ENCODE measurements around the gene VIPR2.

DNA sequence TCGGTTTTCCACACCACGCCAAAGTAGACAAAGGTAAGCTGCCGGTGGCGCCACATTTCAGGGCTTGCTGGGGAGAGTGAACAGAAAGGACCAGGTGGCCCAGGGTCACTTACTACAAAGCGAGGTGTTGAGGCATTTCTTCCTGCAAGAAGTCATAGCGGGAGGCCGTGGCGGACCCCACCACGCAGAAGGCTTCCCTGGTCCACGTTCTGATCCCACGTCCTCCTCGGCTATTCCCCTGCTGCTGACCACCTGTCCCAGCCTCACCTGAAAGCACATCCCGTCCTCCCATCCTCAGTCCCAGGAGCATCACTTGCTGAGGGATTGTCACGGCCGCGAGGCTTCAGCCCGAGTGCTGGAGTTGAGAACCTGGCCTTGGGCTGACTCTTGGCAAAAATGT is 149.2 kb downstream of the VIPR2 start:
- TF ChIP-seq, protein P1, sequence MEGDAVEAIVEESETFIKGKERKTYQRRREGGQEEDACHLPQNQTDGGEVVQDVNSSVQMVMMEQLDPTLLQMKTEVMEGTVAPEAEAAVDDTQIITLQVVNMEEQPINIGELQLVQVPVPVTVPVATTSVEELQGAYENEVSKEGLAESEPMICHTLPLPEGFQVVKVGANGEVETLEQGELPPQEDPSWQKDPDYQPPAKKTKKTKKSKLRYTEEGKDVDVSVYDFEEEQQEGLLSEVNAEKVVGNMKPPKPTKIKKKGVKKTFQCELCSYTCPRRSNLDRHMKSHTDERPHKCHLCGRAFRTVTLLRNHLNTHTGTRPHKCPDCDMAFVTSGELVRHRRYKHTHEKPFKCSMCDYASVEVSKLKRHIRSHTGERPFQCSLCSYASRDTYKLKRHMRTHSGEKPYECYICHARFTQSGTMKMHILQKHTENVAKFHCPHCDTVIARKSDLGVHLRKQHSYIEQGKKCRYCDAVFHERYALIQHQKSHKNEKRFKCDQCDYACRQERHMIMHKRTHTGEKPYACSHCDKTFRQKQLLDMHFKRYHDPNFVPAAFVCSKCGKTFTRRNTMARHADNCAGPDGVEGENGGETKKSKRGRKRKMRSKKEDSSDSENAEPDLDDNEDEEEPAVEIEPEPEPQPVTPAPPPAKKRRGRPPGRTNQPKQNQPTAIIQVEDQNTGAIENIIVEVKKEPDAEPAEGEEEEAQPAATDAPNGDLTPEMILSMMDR (IDR thresholded peaks at IDR 0.05): no peak
- no peak for TF ChIP-seq POLR2A (IDR thresholded peaks at IDR 0.05)
